ENCODE measurements around the gene MOB2. TPM values are rescaled to one million over a fixed set of nuclear protein-coding genes. Genes with fewer than 3 reads are reported as not detected.

MOB2 gene
- total RNA-seq, 1 donor, result 16.8 TPM

- H3K4me3 ChIP-seq (ENCODE audit: low read depth, low read length), result no peak overlapping the region
- DNase-seq (ENCODE audit: low read depth), result no peak
- no peak for TF ChIP-seq CTCF (IDR thresholded peaks at IDR 0.05; ENCODE audit: insufficient read depth, low read depth, low read length)
These were observed 37.2 kb upstream of the MOB2 start for GRCh38 chr11:1523779-1524178.

DNA sequence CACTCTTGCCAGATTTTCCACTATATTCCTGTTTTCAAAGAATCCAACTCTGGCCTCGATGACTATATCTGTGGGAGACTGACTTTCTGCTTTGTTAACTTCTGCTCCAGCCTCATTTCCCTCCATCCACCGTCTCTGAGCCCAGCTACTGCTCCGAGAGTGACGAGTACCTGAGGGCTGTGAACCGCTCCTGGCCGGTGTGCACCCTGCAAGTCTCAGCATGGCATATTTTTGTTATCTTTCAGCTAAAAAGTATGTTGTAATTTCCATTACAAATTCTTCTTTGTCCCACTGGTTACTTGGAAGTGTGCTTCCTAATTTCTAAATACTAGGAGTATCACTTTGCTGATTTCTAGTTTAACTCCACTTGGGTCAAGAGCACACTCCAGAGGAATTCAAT lies 36.5 kb upstream of the MOB2 start:
- no peak overlapping the region for H3K4me3 ChIP-seq (ENCODE audit: low read depth, low read length)
- TF ChIP-seq CTCF (IDR thresholded peaks at IDR 0.05; ENCODE audit: insufficient read depth, low read depth, low read length), result no peak
- no peak for DNase-seq (ENCODE audit: low read depth)

DNA sequence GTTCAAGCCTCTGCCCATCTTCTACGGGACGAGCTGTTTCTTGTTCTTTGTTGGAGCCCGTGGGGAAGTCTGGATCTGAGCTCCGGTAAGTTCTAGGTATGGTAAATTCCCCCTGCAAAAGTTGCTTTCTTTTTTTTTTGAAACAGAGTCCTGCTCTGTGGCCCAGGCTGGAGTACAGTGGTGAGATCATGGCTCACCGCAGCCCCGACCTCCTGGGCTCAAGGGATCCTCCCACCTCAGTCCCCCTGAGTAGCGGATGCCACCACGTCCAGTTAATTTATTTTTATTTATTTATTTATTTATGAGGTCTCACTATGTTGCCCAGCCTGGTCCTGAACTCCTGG lies 35.5 kb upstream of the MOB2 start:
- no peak for DNase-seq (ENCODE audit: low read depth)
- no peak overlapping the region for H3K4me3 ChIP-seq (ENCODE audit: low read depth, low read length)
- TF ChIP-seq CTCF (IDR thresholded peaks at IDR 0.05; ENCODE audit: insufficient read depth, low read depth, low read length), result no peak

GRCh38 chr11:1521382-1522080 lies 35.0 kb upstream of the MOB2 start:
- no peak overlapping the region for H3K4me3 ChIP-seq (ENCODE audit: low read depth, low read length)
- DNase-seq (ENCODE audit: low read depth), result no peak
- no peak for TF ChIP-seq CTCF (IDR thresholded peaks at IDR 0.05; ENCODE audit: insufficient read depth, low read depth, low read length)

DNA sequence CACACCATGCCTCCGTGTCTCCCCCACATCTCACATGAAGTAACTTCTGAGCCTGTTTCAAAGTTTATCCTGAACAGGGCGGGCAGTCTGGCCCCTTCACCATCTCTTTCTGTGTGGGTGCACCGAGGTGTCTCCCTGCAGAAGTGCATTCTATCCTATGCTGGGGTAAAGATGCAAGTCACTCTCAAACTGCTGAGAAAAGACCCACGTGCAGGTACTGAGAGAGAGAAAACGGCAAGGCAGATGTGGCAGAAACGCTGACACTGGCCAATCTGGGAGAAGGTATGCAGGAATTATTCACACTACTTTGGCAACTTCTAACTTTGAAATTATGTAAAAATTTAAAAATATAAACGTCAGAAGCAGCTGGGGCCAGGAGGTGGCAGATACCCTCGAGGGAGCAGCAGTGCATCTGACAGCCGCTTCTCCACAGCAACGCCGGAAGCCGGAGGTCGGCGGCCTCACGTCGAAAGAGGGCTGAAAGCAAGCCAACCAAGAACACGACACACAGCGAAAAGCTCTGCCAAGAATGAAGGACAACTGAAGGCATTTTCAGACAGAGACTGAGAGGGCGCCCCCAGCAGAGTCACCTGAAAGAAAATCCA lies 34.2 kb upstream of the MOB2 start:
- no peak overlapping the region for H3K4me3 ChIP-seq (ENCODE audit: low read depth, low read length)
- no peak for DNase-seq (ENCODE audit: low read depth)
- no peak for TF ChIP-seq CTCF (IDR thresholded peaks at IDR 0.05; ENCODE audit: insufficient read depth, low read depth, low read length)

GRCh38 chr11:1520209-1520662 lies 33.7 kb upstream of the MOB2 start:
- TF ChIP-seq CTCF (IDR thresholded peaks at IDR 0.05; ENCODE audit: insufficient read depth, low read depth, low read length), result no peak
- H3K4me3 ChIP-seq (ENCODE audit: low read depth, low read length), result no peak overlapping the region
- no peak for DNase-seq (ENCODE audit: low read depth)
